ENCODE data around the gene FDCSP. TPM values are rescaled to one million over a fixed set of nuclear protein-coding genes. Genes with fewer than 3 reads are reported as not detected.

FDCSP gene
- total RNA-seq, 1 donor from 2014 or later: not detected

DNA sequence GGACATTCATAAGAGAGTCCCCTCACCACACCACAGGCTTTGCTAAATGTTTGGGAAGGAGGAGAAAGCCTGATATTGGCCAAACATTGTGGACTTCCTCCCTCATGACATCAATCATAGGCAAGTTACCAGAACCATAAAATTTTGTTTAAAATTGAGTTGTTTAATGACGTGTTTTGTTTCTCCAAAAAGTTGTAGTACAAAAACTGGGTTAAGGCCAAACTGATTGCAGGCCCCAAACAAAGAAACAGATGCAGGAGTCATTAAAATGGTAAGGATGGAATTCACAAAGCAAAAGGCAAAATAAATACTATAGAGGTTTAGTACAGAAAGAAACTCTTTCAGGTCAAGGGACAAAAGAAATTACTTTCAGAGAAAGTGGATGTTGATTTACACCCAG lies 34.3 kb upstream of the FDCSP start:
- H3K4me1 Mint-ChIP-seq (ENCODE audit: unreplicated experiment): no peaks in the 10 kb centered on the region
- H3K27me3 Mint-ChIP-seq (ENCODE audit: unreplicated experiment): peaks cover 11% of the 10 kb centered on the region
- no peak for TF ChIP-seq CTCF (IDR thresholded peaks at IDR 0.05)
- H3K36me3 Mint-ChIP-seq (ENCODE audit: unreplicated experiment): no peaks in the 10 kb centered on the region
- no peaks in the 10 kb centered on the region for H3K9me3 Mint-ChIP-seq (ENCODE audit: unreplicated experiment)
- no peak overlapping the region for H3K27ac Mint-ChIP-seq (ENCODE audit: unreplicated experiment)
- H3K4me3 Mint-ChIP-seq (ENCODE audit: unreplicated experiment): no peak overlapping the region
- DNase-seq (ENCODE audit: extremely low spot score, unreplicated experiment): no peak

GRCh38 chr4:70192895-70193294 lies 33.0 kb upstream of the FDCSP start:
- DNase-seq (ENCODE audit: extremely low spot score, unreplicated experiment): no peak
- no peaks in the 10 kb centered on the region for H3K9me3 Mint-ChIP-seq (ENCODE audit: unreplicated experiment)
- no peak overlapping the region for H3K4me3 Mint-ChIP-seq (ENCODE audit: unreplicated experiment)
- peaks cover 6% of the 10 kb centered on the region for H3K27me3 Mint-ChIP-seq (ENCODE audit: unreplicated experiment)
- no peak overlapping the region for H3K27ac Mint-ChIP-seq (ENCODE audit: unreplicated experiment)
- no peaks in the 10 kb centered on the region for H3K36me3 Mint-ChIP-seq (ENCODE audit: unreplicated experiment)
- TF ChIP-seq CTCF (IDR thresholded peaks at IDR 0.05): no peak
- no peaks in the 10 kb centered on the region for H3K4me1 Mint-ChIP-seq (ENCODE audit: unreplicated experiment)

DNA sequence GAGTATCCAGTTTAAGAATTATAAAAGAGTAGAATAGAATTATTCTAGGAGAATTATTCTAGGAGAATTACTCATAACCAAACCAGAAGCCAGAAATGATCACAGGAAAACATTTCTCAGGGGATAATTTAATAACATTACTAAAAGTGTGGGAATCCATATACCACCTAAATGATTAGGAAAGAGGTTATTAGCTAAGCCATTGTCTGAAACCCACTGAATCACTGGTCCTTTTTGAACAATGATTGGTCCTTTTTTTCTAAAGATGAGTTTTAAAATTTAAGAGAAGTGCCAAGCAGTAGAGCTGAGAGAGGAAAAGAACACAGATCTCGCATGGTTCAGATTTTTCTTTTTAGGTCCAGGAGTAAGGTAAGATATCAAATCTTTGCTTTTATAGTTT lies 30.5 kb upstream of the FDCSP start, which contains the start of gene ODAM:
TSS of gene ODAM (plus strand) at position 301 of the 400 bp plus-strand sequence. CDS start 819 bp downstream, outside the sequence.
- Mint-ChIP-seq H3K4me1 (ENCODE audit: unreplicated experiment) (no peaks in the 10 kb centered on the region), H3K9me3 (ENCODE audit: unreplicated experiment) (no peaks in the 10 kb centered on the region), H3K36me3 (ENCODE audit: unreplicated experiment) (no peaks in the 10 kb centered on the region), H3K4me3 (ENCODE audit: unreplicated experiment) (no peak within 1 kb of the TSS), H3K27ac (ENCODE audit: unreplicated experiment) (no peak within 1 kb of the TSS), H3K27me3 (ENCODE audit: unreplicated experiment) (peaks cover 5% of the 10 kb centered on the region)
- no peak for TF ChIP-seq CTCF (IDR thresholded peaks at IDR 0.05)
- no peak for DNase-seq (ENCODE audit: extremely low spot score, unreplicated experiment)

GRCh38 chr4:70196857-70197256 lies 29.1 kb upstream of the FDCSP start:
- H3K4me3 Mint-ChIP-seq (ENCODE audit: unreplicated experiment): no peak overlapping the region
- H3K27ac Mint-ChIP-seq (ENCODE audit: unreplicated experiment): no peak overlapping the region
- H3K36me3 Mint-ChIP-seq (ENCODE audit: unreplicated experiment): no peaks in the 10 kb centered on the region
- no peak for TF ChIP-seq CTCF (IDR thresholded peaks at IDR 0.05)
- no peaks in the 10 kb centered on the region for H3K4me1 Mint-ChIP-seq (ENCODE audit: unreplicated experiment)
- H3K27me3 Mint-ChIP-seq (ENCODE audit: unreplicated experiment): no peaks in the 10 kb centered on the region
- H3K9me3 Mint-ChIP-seq (ENCODE audit: unreplicated experiment): no peaks in the 10 kb centered on the region
- DNase-seq (ENCODE audit: extremely low spot score, unreplicated experiment): no peak

DNA sequence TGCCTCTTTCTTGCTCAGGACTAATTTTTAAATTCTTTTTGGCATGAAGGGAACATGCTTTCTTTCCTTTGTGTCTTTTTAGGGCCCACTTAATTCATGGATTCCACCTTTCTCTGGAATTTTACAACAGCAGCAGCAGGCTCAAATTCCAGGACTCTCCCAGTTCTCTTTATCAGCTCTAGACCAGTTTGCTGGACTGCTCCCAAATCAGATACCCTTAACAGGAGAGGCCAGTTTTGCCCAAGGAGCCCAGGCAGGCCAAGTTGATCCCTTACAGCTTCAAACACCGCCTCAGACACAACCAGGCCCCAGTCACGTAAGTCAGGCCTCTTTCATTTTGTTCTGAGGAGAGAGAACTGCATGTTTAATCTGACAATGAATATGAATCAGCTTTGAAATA lies 28.1 kb upstream of the FDCSP start:
- H3K4me3 Mint-ChIP-seq (ENCODE audit: unreplicated experiment): no peak overlapping the region
- no peak for DNase-seq (ENCODE audit: extremely low spot score, unreplicated experiment)
- no peaks in the 10 kb centered on the region for H3K4me1 Mint-ChIP-seq (ENCODE audit: unreplicated experiment)
- no peak overlapping the region for H3K27ac Mint-ChIP-seq (ENCODE audit: unreplicated experiment)
- TF ChIP-seq CTCF (IDR thresholded peaks at IDR 0.05): no peak
- H3K36me3 Mint-ChIP-seq (ENCODE audit: unreplicated experiment): no peaks in the 10 kb centered on the region
- H3K9me3 Mint-ChIP-seq (ENCODE audit: unreplicated experiment): no peaks in the 10 kb centered on the region
- H3K27me3 Mint-ChIP-seq (ENCODE audit: unreplicated experiment): peaks cover 3% of the 10 kb centered on the region

Measured in osteocyte (in vitro differentiated cells).